Progenitor cell of endocrine pancreas (in vitro differentiated cells): Measurements from ENCODE around the gene DYDC2. TPM values are rescaled to one million over a fixed set of nuclear protein-coding genes. Genes with fewer than 3 reads are reported as not detected.
A peak's percentile ranks its signal among the peaks of the same experiment; 100 is the strongest.

Experiments used
- DNase-seq: peaks from one replicate; pipeline ENCODE4 v3.0.0; 2021; ENCODE audit warnings: low spot score; ENCODE audit not compliant: unreplicated experiment
- H3K27ac Mint-ChIP-seq: 2 replicates; pipeline ENCODE4 v1.8.0; 2021; ENCODE audit warnings: mild to moderate bottlenecking, moderate library complexity, mixed read lengths
- H3K27me3 Mint-ChIP-seq: 2 replicates; pipeline ENCODE4 v1.8.0; 2021; ENCODE audit warnings: mixed read lengths
- H3K36me3 Mint-ChIP-seq: 2 replicates; pipeline ENCODE4 v1.8.0; 2022; ENCODE audit warnings: mixed read lengths; ENCODE audit not compliant: insufficient read depth
- H3K4me1 Mint-ChIP-seq: 2 replicates; pipeline ENCODE4 v1.8.0; 2021; ENCODE audit warnings: low read depth, mixed read lengths
- H3K4me3 Mint-ChIP-seq: 2 replicates; pipeline ENCODE4 v1.8.0; 2021; ENCODE audit warnings: low read depth, mild to moderate bottlenecking, moderate library complexity, mixed read lengths
- H3K9me3 Mint-ChIP-seq: 2 replicates; pipeline ENCODE4 v1.8.0; 2021; ENCODE audit warnings: low read depth, mixed read lengths
- CTCF ChIP-seq: fragments of 200-600 bp; sonication (generic); IDR thresholded peaks from one replicate; pipeline ENCODE4 v1.5.0; 2021; ENCODE audit warnings: antibody characterized with exemption, mild to moderate bottlenecking; ENCODE audit not compliant: unreplicated experiment
- total RNA-seq: library from RNA; stranded (reverse); gene quantifications from 2 replicates; pipeline ENCODE4 v1.2.1, GENCODE V29; 2021

The DYDC2 gene
- total RNA-seq, 1 donor from 2014 or later = 1.8 TPM

DNA sequence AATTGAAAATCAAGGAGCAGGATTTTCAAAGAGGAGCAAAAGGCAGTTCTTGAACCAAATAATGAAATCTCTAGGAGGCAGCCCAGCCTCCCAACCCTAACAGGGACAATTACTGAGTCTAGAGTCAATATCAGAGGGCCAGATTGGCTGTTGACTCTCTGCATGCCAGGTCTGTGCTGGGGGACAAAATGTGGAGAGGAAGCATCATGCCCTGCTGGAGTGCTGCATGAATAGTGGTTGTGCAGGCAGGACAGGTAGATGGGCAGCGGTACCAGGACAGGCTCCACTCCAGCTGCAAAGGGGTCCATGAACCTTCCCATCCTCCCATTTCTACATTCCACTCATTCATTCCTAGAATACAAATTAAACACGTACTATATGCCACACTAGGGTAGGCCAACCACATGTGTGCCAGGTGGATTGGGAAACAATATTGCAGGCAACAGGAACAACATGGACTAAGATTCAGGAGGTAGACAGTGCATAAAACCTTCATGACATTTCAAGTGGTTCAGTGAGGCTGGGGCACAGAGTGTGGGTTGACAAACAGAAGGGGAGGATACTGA lies 36.8 kb upstream of the DYDC2 start:
- peaks cover 3% of the 10 kb centered on the region for H3K9me3 Mint-ChIP-seq
- H3K36me3 Mint-ChIP-seq = no peaks in the 10 kb centered on the region
- no peak for TF ChIP-seq CTCF
- DNase-seq = no peak
- H3K27ac Mint-ChIP-seq = no peak overlapping the region
- H3K4me3 Mint-ChIP-seq = no peak overlapping the region
- H3K27me3 Mint-ChIP-seq = no peaks in the 10 kb centered on the region
- peaks cover 21% of the 10 kb centered on the region for H3K4me1 Mint-ChIP-seq

- no peak for DNase-seq
- H3K9me3 Mint-ChIP-seq = peaks cover 3% of the 10 kb centered on the region
Observed at GRCh38 chr10:80320377-80320776, 36.2 kb upstream of the DYDC2 start.

DNA sequence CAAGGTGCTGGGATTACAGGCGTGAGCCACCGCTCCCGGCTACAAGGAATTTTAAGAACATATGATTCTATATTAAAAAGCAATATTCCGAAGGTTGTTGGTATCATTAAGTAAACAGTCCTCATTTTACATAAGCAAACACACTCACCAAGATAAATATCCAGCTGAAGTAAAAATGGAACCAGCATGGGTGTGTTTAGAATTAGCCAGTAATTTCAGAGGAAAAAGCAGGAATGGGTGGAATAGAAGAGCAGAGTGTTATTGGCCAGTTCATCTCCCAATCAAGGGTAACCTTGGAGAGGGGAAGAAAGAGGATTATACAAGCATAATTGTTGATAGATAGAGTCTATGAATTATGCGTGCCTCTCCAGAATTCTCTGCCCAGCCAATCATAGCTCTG lies 35.4 kb upstream of the DYDC2 start:
- Mint-ChIP-seq H3K27me3 (no peaks in the 10 kb centered on the region), H3K4me3 (no peak overlapping the region), H3K4me1 (peaks cover 22% of the 10 kb centered on the region), H3K36me3 (no peaks in the 10 kb centered on the region), H3K9me3 (peaks cover 2% of the 10 kb centered on the region), H3K27ac (no peak overlapping the region)
- TF ChIP-seq CTCF = no peak
- DNase-seq = no peak

More at GRCh38 chr10:80320377-80320776, 36.2 kb upstream of the DYDC2 start:
- Mint-ChIP-seq H3K27ac (peak overlapping the region; percentile 4), H3K4me3 (no peak overlapping the region), H3K27me3 (no peaks in the 10 kb centered on the region), H3K36me3 (no peaks in the 10 kb centered on the region), H3K4me1 (peaks cover 22% of the 10 kb centered on the region)
- no peak for TF ChIP-seq CTCF

DNA sequence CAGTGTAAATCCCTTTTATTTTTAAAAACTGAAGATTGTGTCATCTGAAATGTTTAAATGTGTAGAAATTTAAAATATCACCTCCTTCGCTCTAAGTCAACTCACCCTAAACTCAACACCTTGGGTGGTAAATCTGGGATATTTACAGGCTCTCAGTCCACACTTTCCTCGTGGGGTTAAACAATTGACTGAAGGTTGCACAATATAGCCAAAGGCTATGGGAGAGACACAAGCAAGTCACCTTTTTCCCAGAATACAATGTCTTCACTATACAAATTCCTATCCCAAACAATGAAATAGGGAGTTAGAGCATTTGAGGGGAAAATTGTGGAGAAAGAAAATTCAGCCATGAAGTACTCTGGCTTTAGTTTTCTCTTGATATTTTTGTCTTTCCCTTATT lies 34.4 kb upstream of the DYDC2 start:
- Mint-ChIP-seq H3K9me3 (no peaks in the 10 kb centered on the region), H3K27ac (no peak overlapping the region), H3K36me3 (no peaks in the 10 kb centered on the region), H3K27me3 (no peaks in the 10 kb centered on the region), H3K4me3 (no peak overlapping the region), H3K4me1 (peaks cover 22% of the 10 kb centered on the region)
- no peak for TF ChIP-seq CTCF
- DNase-seq = no peak

DNA sequence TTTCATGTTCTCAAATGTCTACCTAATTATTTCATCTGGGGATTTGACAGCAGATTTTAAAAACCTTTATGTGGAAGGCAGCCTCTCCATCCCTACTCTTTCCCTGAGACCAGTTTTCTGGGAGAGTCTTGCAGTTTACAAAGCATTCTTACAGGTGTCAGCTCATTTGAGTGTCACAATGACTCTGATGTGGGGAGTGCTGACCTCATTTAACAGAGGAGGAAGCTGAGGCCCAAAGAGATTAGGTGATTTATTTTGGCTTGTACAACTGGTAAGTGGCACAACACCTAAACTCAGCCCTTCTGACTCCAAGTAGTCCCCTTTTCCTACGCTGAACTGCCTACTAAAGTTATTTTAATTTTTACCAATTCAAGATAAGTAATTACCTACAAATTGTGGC lies 33.9 kb upstream of the DYDC2 start:
- no peaks in the 10 kb centered on the region for H3K36me3 Mint-ChIP-seq
- TF ChIP-seq CTCF = no peak
- no peak overlapping the region for H3K27ac Mint-ChIP-seq
- H3K4me3 Mint-ChIP-seq = no peak overlapping the region
- no peaks in the 10 kb centered on the region for H3K27me3 Mint-ChIP-seq
- H3K9me3 Mint-ChIP-seq = no peaks in the 10 kb centered on the region
- peaks cover 22% of the 10 kb centered on the region for H3K4me1 Mint-ChIP-seq
- no peak for DNase-seq
